Gastroesophageal sphincter (tissue), 3 donors: Measurements from ENCODE around the gene MAOB.

Source experiments
- CTCF ChIP-seq, 4 experiments: fragments of 200-600 bp in 2 of 4; fragments of 450-650 bp in 2 of 4; sonication (generic) in 1 of 4; IDR thresholded peaks; one replicate each; pipeline ENCODE4 v1.5.1; 2017 to 2019; ENCODE audit warnings: antibody characterized with exemption in 4 of 4, mild to moderate bottlenecking in 2 of 4, moderate library complexity in 2 of 4
- POLR2A ChIP-seq, 2 donors: fragments of 450-650 bp; IDR thresholded peaks; one replicate each; pipeline ENCODE4 v1.6.1; 2017; ENCODE audit warnings: antibody characterized with exemption in 2 of 2, mild to moderate bottlenecking in 2 of 2, moderate library complexity in 1 of 2

- TF ChIP-seq CTCF (IDR thresholded peaks at IDR 0.05) (no peak), POLR2A (IDR thresholded peaks at IDR 0.05) (no peak)
Measured at GRCh38 chrX:43734444-43734843, 147.8 kb downstream of the MAOB start.
